K562 (cell line): ENCODE data around the gene PLEKHG4B. TPM values are rescaled to one million over a fixed set of nuclear protein-coding genes. Genes with fewer than 3 reads are reported as not detected.

Experiments
- ATAC-seq: fragments of 200-7000 bp; cut with Tn5 transposase; 3 replicates; pipeline ENCODE4 v1.9.1; 2020; ENCODE audit warnings: moderate library complexity
- BruUV-seq: library from RNA; stranded (reverse); fragments of 400-500 nt; replicated peaks from 2 replicates; lab custom pipeline; 2021; lab: Mats Ljungman, UMichigan
- CTCF ChIA-PET: fragments of 300-600 bp; formaldehyde crosslinking; extraction: SDS; loops from one replicate; lab custom pipeline; 2021; ENCODE audit warnings: low intra/inter-chr PET ratio; lab: Yijun Ruan, JAX
- POLR2A ChIA-PET: fragments of 300-600, 350-650 bp; sonication (Branson Sonifier 250); formaldehyde crosslinking; extraction: SDS; loops from one replicate; lab custom pipeline; 2021; ENCODE audit warnings: antibody characterized with exemption, inconsistent platforms; lab: Yijun Ruan, JAX
- DNase-seq, 4 experiments: peaks; one replicate each; pipeline versions ENCODE4 v3.0.0 to v3.0.0-alpha.2; 2011 to 2018; ENCODE audit warnings: low spot score in 3 of 4, mixed read lengths in 3 of 4; ENCODE audit errors: extremely low read depth in 1 of 4
- FAIRE-seq: peaks from 2 replicates; lab custom pipeline; 2011; peaks lifted over from hg19 to GRCh38; lab: Jason Lieb, UNC
- H2AFZ ChIP-seq: 2 replicates; pipeline ENCODE4 v1.6.0; 2011; ENCODE audit warnings: low read depth, low read length, control low read depth, inconsistent platforms
- H3K27ac ChIP-seq: fragments of 200-600 bp; 3 replicates; pipeline ENCODE4 v1.8.0; 2011; ENCODE audit warnings: low read depth, mild to moderate bottlenecking, control low read depth, inconsistent platforms, low read length, moderate library complexity, mixed read lengths; ENCODE audit errors: extremely low read depth
- H3K27me3 ChIP-seq, 2 experiments: fragments of 300-600 bp in 1 of 2; 2 replicates in 1 of 2; 3 replicates in 1 of 2; pipeline versions ENCODE4 v1.6.0 to v1.8.0; 2011; ENCODE audit warnings: inconsistent platforms in 2 of 2, low read length in 2 of 2, mild to moderate bottlenecking in 1 of 2, mixed read lengths in 1 of 2, moderate library complexity in 1 of 2; ENCODE audit not compliant: control insufficient read depth in 2 of 2, insufficient read depth in 2 of 2
- H3K36me3 ChIP-seq: fragments of 300-600 bp; 3 replicates; pipeline ENCODE4 v1.8.0; 2011; ENCODE audit warnings: mild to moderate bottlenecking, low read length, inconsistent platforms; ENCODE audit not compliant: control insufficient read depth, insufficient read depth
- H3K4me1 ChIP-seq, 2 experiments: fragments of 200-600 bp in 1 of 2; replicated peaks in 1 of 2; 2 replicates in 1 of 2; 3 replicates in 1 of 2; pipeline versions ENCODE4 v1.5.1 to v1.8.0; 2011; ENCODE audit warnings: inconsistent platforms in 2 of 2, low read length in 2 of 2, mild to moderate bottlenecking in 1 of 2, mixed read lengths in 1 of 2, moderate library complexity in 1 of 2; ENCODE audit not compliant: control insufficient read depth in 2 of 2, insufficient read depth in 2 of 2
- H3K4me2 ChIP-seq: 2 replicates; pipeline ENCODE4 v1.6.1; 2011; ENCODE audit warnings: low read length, control low read depth, inconsistent platforms, mixed read lengths; ENCODE audit not compliant: insufficient read depth
- H3K4me3 ChIP-seq: fragments of 200-600 bp; sonication (generic), shearing (Covaris generic); 2 replicates; pipeline ENCODE4 v1.5.1; 2016; ENCODE audit warnings: control low read depth, inconsistent platforms
- H3K79me2 ChIP-seq: fragments of 200-600 bp; 3 replicates; pipeline ENCODE4 v1.8.0; 2011; ENCODE audit warnings: low read length, inconsistent platforms; ENCODE audit not compliant: control insufficient read depth, insufficient read depth
- H3K9ac ChIP-seq, 2 experiments: 2 replicates each; pipeline versions ENCODE4 v1.6.0 to v1.6.1; 2011; ENCODE audit warnings: low read depth in 2 of 2, low read length in 2 of 2, control low read depth in 1 of 2, inconsistent platforms in 1 of 2, mild to moderate bottlenecking in 1 of 2, mixed read lengths in 1 of 2; ENCODE audit not compliant: insufficient read depth in 1 of 2
- H3K9me1 ChIP-seq: one replicate; pipeline ENCODE4 v1.6.0; 2011; ENCODE audit warnings: inconsistent platforms, mild to moderate bottlenecking, low read length, moderate library complexity; ENCODE audit not compliant: control insufficient read depth, insufficient read depth
- H3K9me3 ChIP-seq: replicated peaks from 2 replicates; pipeline ENCODE4 v1.5.1; 2011; ENCODE audit warnings: low read depth, low read length, inconsistent platforms; ENCODE audit not compliant: control insufficient read depth, insufficient read depth
- H4K20me1 ChIP-seq: replicated peaks from 2 replicates; pipeline ENCODE4 v1.6.1; 2011; ENCODE audit warnings: low read length, inconsistent platforms, mixed read lengths; ENCODE audit not compliant: control insufficient read depth, insufficient read depth
- DPF2 ChIP-seq: fragments of 450-650 bp; IDR thresholded peaks from 2 replicates; pipeline ENCODE4 v1.6.1; 2016
- NBN ChIP-seq: fragments of 450-650 bp; IDR thresholded peaks from 2 replicates; pipeline ENCODE4 v1.6.1; 2016; ENCODE audit warnings: low read depth, mild to moderate bottlenecking
- NR4A1 ChIP-seq, 2 experiments: fragments of 250-450 bp in 1 of 2; fragments of 450-650 bp in 1 of 2; sonication (Bioruptor Pico) in 1 of 2; IDR thresholded peaks; 2 replicates each; pipeline versions ENCODE4 v1.4.0 to v1.6.1; 2016 to 2020; ENCODE audit warnings: mild to moderate bottlenecking in 2 of 2, missing compliant biosample characterization in 1 of 2, missing genetic modification characterization in 1 of 2, moderate library complexity in 1 of 2
- POLR2G ChIP-seq: fragments of 200-400 bp; formaldehyde crosslinking; IDR thresholded peaks from 2 replicates; pipeline ENCODE4 v1.6.1; 2017; ENCODE audit warnings: low read depth, mild to moderate bottlenecking, antibody characterized with exemption, low read length, moderate library complexity
- RBM14 ChIP-seq: fragments of 200-400 bp; formaldehyde crosslinking; IDR thresholded peaks from 2 replicates; pipeline ENCODE4 v1.6.1; 2018; ENCODE audit warnings: low read depth, mild to moderate bottlenecking, low read length, moderate library complexity, borderline replicate concordance; ENCODE audit not compliant: insufficient read depth
- SREBF1 ChIP-seq: fragments of 150-350 bp; IDR thresholded peaks from 2 replicates; pipeline ENCODE4 v1.6.1; 2014; ENCODE audit warnings: antibody characterized with exemption, low read depth, low read length, borderline replicate concordance
- STAT5A ChIP-seq: IDR thresholded peaks from 2 replicates; pipeline ENCODE4 v1.6.1; 2012; ENCODE audit warnings: low read length, inconsistent platforms, borderline replicate concordance
- WGBS: fragments of 100-300 bp; shearing (Covaris generic); methylation state at CpG from one replicate; pipeline ENCODE4 v1.1.6; 2016; ENCODE audit warnings: low coverage, mixed read lengths; ENCODE audit not compliant: insufficient coverage; ENCODE audit errors: missing lambda C conversion rate; 5-methylcytosine and 5-hydroxymethylcytosine counted together
- in situ Hi-C: fragments of 300-500 bp; cut with MboI; formaldehyde crosslinking; loops from 4 replicates; pipeline ENCODE4 v1.15.0; 2018; ENCODE audit warnings: inconsistent platforms, mixed read lengths
- intact Hi-C: fragments of 100-400 bp; cut with micrococcal nuclease; formaldehyde crosslinking; loops from 2 replicates; pipeline ENCODE4 v1.14.2; 2022
- polyA plus RNA-seq, 8 experiments: library from polyadenylated mRNA; depleted of rRNA in 4 of 8; stranded (reverse) in 5 of 8; unstranded in 3 of 8; fragments of >200 nt; fragmentation: Nextera tagmentation in 2 of 8; fragmentation: Illumina TruSeq in 1 of 8; extraction: Ambion mirVana in 2 of 8; extraction: Trizol in 1 of 8; gene quantifications; 2 replicates each; pipeline versions ENCODE4 v1.2.1 to v1.2.3, GENCODE V29; 2011 to 2014; ENCODE audit warnings: inconsistent platforms in 1 of 8, missing spikeins in 1 of 8
- total RNA-seq, 7 experiments: library from RNA; depleted of rRNA in 6 of 7; stranded (reverse); fragments of >200 nt in 6 of 7; fragmentation: Illumina TruSeq in 2 of 7; extraction: Trizol in 2 of 7; gene quantifications; 2 replicates each; pipeline versions ENCODE4 v1.2.1 to v1.2.3, GENCODE V29; 2011 to 2021; ENCODE audit warnings: low replicate concordance in 1 of 7
- TF ChIP-seq, protein P1 (sequence below): fragments of 450-650 bp; IDR thresholded peaks from 2 replicates; pipeline ENCODE4 v1.6.1; 2016; ENCODE audit warnings: low read depth, mild to moderate bottlenecking, moderate library complexity
- TF ChIP-seq, protein P2 (sequence below): fragments of 250-450 bp; sonication (Bioruptor Pico); IDR thresholded peaks from 2 replicates; pipeline ENCODE4 v1.4.0; 2020; ENCODE audit warnings: mild to moderate bottlenecking, moderate library complexity, borderline replicate concordance

PLEKHG4B gene
- total and polyA plus RNA-seq, 9 of the 15 experiments (the other 6 are each of a cell fraction or from before 2014, with no cell fraction given) = 0.02 TPM; not detected in 8

DNA sequence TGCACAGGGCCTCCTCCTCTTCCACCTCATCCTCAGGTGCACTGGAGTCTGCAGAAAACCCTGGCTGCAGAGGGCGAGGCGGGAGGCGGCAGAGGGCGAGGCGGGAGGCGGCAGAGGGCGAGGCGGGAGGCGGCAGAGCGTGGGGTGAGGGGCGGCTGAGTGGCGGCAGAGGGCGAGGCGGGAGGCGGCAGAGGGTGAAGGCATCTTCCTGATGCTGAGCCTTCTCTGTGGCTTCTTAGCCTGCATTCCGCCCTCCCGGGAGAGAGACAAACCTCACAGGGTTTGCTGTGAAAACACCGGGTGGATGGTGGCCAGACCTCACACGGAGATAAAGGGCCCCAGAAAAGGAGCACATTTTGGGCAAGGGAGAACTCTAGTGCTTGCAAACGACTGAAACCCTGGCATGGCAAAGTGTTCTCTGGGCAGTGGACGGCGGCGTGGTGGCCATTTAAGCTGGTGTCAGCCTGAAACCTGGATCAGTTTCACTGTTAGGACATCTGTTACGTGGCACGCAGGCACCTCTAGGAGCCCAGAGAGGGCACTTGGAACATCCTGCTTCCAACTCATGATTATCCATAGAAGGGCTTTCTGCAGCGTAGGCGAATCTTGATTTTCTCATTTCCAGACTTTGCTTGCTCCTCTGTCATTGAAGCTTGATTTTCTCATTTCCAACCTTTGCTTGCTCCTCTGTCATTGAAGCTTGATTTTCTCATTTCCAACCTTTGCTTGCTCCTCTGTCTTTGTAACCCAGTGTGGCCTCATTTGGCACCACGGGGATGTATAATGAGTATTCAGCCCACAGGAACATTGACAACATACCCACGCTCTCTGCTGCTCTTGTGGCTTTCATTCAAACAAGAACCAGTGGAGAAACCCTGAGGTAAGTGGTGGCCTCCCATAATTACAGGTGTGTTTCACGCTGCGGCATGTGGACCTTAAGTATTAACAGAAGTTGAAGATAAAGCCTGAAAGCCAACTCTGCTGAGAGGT, 16.3 kb upstream of the PLEKHG4B start:
- ATAC-seq (no peak), FAIRE-seq (peak; percentile 63), DNase-seq (peak in 1 of 4 experiments; percentile 6)
- ChIA-PET POLR2A (interaction anchor here (0.6 kb wide), 1 partner anchor 425 kb away, joined by 3 read pairs; no protein-coding TSS in a partner anchor), CTCF (no interaction called here)
- Histone ChIP-seq H3K4me2 (no peak overlapping the region), H4K20me1 (peaks cover 22% of the 10 kb centered on the region), H2AFZ (no peak overlapping the region), H3K27ac (no peak overlapping the region), H3K79me2 (no peaks in the 10 kb centered on the region), H3K9me1 (no peaks in the 10 kb centered on the region), H3K9me3 (no peaks in the 10 kb centered on the region), H3K4me1 (no peaks in the 10 kb centered on the region), H3K27me3 (peaks cover 55 to 84% of the 10 kb centered on the region in 2 experiments), H3K4me3 (no peak overlapping the region), H3K36me3 (no peaks in the 10 kb centered on the region), H3K9ac (no peak overlapping the region)
- intact Hi-C loops (no loop called here), in situ Hi-C loops (no loop called here)
- TF ChIP-seq STAT5A = no peak
- TF ChIP-seq NBN = no peak
- TF ChIP-seq DPF2 = no peak
- no peak for TF ChIP-seq POLR2G
- no peak for TF ChIP-seq SREBF1
- TF ChIP-seq, protein P1, sequence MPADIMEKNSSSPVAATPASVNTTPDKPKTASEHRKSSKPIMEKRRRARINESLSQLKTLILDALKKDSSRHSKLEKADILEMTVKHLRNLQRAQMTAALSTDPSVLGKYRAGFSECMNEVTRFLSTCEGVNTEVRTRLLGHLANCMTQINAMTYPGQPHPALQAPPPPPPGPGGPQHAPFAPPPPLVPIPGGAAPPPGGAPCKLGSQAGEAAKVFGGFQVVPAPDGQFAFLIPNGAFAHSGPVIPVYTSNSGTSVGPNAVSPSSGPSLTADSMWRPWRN = no peak
- TF ChIP-seq, protein P2, sequence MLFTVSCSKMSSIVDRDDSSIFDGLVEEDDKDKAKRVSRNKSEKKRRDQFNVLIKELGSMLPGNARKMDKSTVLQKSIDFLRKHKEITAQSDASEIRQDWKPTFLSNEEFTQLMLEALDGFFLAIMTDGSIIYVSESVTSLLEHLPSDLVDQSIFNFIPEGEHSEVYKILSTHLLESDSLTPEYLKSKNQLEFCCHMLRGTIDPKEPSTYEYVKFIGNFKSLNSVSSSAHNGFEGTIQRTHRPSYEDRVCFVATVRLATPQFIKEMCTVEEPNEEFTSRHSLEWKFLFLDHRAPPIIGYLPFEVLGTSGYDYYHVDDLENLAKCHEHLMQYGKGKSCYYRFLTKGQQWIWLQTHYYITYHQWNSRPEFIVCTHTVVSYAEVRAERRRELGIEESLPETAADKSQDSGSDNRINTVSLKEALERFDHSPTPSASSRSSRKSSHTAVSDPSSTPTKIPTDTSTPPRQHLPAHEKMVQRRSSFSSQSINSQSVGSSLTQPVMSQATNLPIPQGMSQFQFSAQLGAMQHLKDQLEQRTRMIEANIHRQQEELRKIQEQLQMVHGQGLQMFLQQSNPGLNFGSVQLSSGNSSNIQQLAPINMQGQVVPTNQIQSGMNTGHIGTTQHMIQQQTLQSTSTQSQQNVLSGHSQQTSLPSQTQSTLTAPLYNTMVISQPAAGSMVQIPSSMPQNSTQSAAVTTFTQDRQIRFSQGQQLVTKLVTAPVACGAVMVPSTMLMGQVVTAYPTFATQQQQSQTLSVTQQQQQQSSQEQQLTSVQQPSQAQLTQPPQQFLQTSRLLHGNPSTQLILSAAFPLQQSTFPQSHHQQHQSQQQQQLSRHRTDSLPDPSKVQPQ (CRISPR knock-in tag) = no peak
- no peak for TF ChIP-seq RBM14
- TF ChIP-seq NR4A1 (CRISPR knock-in tag; IDR thresholded peaks at IDR 0.05) = no peak
- TF ChIP-seq NR4A1 (tag; IDR thresholded peaks at IDR 0.05) = no peak
- no TSS peak for BruUV-seq
- WGBS = 1% methylated on average over 26 of the region's 31 CpGs
